GM19023 (cell line): ENCODE data around the gene TTC21A.
A peak's percentile ranks its signal among the peaks of the same experiment; 100 is the strongest.

Experiments
- ATAC-seq: cut with Tn5 transposase; IDR thresholded peaks from one replicate; pipeline ENCODE4 v1.9.1; 2021; ENCODE audit warnings: mild to moderate bottlenecking, moderate library complexity; ENCODE audit not compliant: unreplicated experiment

TTC21A gene

GRCh38 chr3:39136533-39137434, 29.3 kb downstream of the TTC21A start:
- ATAC-seq = no peak

GRCh38 chr3:39137435-39137936, 30.0 kb downstream of the TTC21A start:
- no peak for ATAC-seq

- no peak for ATAC-seq
Observed at GRCh38 chr3:39137991-39138803, 30.7 kb downstream of the TTC21A start.

- ATAC-seq = no peak
Observed at GRCh38 chr3:39138804-39139415, 31.4 kb downstream of the TTC21A start.

- ATAC-seq = no peak
Observed at GRCh38 chr3:39139442-39139841, 32.0 kb downstream of the TTC21A start.

GRCh38 chr3:39140341-39140971, 33.0 kb downstream of the TTC21A start:
- no peak for ATAC-seq

- ATAC-seq = no peak
Observed at GRCh38 chr3:39141171-39141995, 33.9 kb downstream of the TTC21A start.

GRCh38 chr3:39142067-39142466, 34.6 kb downstream of the TTC21A start:
- no peak for ATAC-seq

- ATAC-seq = no peak
Observed at GRCh38 chr3:39143051-39143885, 35.8 kb downstream of the TTC21A start.

GRCh38 chr3:39144095-39144747, 36.7 kb downstream of the TTC21A start:
- no peak for ATAC-seq

- no peak for ATAC-seq
Observed at GRCh38 chr3:39144748-39145380, 37.4 kb downstream of the TTC21A start.

GRCh38 chr3:39146083-39146501, 38.6 kb downstream of the TTC21A start:
- ATAC-seq = no peak

GRCh38 chr3:39146611-39147591, 39.4 kb downstream of the TTC21A start:
- peak; percentile 18 for ATAC-seq

GRCh38 chr3:39147711-39148434, 40.4 kb downstream of the TTC21A start:
- peak; percentile 20 for ATAC-seq

GRCh38 chr3:39148435-39149058, 41.1 kb downstream of the TTC21A start:
- no peak for ATAC-seq

GRCh38 chr3:39149059-39149455, 41.6 kb downstream of the TTC21A start:
- ATAC-seq = no peak
